GM19328 (cell line): Measurements from ENCODE around the gene INHBC.
"Not testable (repeated sequence)": the region's sequence is repeated elsewhere in the genome, so short reads cannot be mapped to it uniquely, and the experiment has no call there.

ENCODE experiments used
- ATAC-seq: cut with Tn5 transposase; IDR thresholded peaks from one replicate; pipeline ENCODE4 v1.9.1; 2021; ENCODE audit warnings: mild to moderate bottlenecking, moderate library complexity; ENCODE audit not compliant: unreplicated experiment

Gene INHBC, protein sequence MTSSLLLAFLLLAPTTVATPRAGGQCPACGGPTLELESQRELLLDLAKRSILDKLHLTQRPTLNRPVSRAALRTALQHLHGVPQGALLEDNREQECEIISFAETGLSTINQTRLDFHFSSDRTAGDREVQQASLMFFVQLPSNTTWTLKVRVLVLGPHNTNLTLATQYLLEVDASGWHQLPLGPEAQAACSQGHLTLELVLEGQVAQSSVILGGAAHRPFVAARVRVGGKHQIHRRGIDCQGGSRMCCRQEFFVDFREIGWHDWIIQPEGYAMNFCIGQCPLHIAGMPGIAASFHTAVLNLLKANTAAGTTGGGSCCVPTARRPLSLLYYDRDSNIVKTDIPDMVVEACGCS

DNA sequence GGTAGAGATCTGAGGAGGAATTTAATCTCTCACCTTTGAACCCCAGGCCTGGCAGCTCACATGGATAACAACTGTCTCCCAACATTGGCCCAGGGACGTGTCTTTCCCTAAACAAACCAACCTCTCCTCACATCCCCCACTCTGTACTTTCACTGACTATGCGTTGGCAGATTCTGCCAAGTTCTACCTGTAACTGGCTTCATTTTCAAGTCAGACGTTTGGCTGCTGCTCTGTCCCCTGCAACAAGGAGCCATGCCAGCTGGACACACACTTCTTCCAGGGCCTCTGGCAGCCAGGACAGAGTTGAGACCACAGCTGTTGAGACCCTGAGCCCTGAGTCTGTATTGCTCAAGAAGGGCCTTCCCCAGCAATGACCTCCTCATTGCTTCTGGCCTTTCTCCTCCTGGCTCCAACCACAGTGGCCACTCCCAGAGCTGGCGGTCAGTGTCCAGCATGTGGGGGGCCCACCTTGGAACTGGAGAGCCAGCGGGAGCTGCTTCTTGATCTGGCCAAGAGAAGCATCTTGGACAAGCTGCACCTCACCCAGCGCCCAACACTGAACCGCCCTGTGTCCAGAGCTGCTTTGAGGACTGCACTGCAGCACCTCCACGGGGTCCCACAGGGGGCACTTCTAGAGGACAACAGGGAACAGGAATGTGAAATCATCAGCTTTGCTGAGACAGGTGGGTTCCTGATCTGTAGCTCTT lies at the start of gene INHBC:
Gene INHBC (plus strand): TSS at position 268 of the 707 bp plus-strand sequence. CDS start 103 bp downstream, at position 371.
- ATAC-seq: no peak

DNA sequence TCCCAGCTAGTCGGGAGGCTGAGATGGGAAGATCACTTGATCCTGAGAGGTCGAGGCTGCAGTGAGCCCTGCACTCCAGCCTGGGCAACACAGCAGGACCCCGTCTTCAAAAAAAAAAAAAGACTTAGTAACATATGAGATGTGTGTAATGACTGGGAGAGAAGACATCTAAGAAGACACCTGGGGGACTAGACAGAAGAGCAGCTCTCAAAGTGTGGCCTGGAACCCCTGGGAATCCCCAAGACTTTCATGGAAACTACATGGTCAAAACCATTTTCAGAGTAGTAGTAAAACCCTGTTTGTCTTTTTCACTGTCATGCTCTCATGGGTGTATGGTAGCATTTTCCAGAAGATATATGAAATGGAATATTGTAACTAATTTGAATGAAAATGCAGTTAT lies 49.0 kb upstream of the INHBC start:
- no peak for ATAC-seq

DNA sequence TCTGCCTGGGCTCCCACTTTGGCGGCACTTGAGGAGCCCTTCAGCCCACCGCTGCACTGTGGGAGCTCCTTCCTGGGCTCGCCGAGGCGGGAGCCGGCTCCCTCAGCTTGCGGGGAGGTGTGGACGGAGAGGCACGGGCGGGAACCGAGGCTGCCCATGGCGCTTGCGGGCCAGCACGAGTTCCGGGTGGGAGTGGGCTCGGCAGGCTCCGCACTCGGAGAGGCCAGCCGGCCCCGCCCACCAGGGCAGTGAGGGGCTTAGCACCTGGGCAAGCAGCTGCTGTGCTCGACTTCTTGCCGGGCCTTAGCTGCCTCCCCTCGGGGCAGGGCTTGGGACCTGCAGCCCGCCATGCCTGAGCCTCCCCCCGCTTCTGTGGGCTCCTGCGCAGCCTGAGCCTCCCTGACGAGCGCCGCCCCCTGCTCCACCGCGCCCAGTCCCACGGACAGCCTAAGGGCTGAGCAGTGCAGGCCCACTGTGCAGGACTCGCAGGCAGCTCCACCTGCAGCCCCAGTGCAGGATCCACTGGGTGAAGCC lies 48.3 kb upstream of the INHBC start:
- ATAC-seq: no peak

DNA sequence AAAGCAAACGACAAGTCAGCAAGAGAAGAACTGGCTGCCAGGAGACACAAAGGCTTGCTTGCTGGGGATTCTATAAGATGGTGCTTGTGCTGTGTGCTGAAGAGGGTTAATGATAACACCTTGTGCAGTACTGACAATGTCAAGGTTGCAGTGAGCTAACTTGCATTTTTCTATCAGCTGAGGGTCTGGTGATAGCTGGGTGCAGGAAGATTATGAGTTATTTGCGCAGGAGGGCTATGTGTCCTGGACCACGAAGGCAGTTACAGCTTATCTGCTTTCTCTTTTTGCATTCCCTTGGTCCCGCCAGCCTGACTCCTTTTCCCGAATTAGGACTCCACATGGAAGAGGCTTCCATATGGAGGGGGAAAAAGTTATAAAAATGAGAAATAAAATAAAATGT lies 46.2 kb upstream of the INHBC start:
- ATAC-seq: no peak

DNA sequence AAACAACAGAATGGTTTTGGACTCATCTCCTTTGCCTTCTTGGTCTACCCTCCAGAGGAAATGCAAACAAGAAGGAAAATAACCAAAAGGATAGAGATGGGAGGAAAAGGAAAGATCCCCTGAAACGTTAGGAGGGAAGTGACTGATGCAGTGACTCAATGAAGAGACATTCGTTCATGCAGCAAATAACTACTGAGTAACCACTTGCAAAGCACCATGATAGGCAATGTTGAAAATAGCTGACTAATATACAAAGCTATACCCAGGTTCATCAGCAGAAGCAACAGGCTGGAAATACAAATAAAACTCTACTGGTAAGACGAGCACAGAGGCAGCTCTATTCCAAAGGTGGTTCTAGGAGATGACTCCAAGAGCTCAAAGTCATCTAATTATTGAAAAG lies 45.6 kb upstream of the INHBC start:
- no peak for ATAC-seq

DNA sequence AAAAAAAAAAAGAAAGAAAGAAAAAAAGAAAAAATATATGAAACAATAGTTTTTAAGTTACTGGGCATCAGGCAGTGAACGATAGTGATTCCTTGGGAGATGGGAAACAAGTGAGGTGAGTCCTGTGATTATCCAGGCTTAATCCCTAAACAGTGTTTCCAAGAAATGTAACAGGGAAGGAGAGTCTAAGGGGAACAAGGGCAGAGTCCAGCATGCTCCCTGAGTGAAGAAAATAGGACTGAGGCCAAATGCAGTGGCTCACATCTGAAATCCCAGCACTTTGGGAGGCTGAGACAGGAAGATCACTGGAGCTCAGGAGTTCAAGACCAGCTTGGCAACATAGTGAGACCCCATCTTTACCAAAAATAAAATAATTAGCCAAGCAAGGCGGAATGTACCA lies 44.4 kb upstream of the INHBC start:
- ATAC-seq: no peak

DNA sequence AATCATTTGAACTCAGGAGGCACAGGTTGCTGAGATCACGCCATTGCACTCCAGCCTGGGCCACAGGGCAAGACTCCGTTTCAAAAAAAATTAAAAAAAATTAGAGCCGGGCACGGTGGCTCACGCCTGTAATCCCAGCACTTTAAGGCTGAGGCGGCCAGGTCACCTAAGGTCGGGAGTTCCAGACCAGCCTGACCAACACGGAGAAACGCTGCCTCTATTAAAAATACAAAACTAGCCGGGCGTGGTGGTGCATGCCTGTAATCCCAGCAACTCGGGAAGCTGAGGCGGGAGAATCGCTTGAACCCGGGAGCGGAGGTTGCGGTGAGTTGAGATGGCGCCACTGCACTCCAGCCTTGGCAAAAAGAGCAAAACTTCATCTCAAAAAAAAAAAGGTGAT lies 39.5 kb upstream of the INHBC start:
- no peak for ATAC-seq

DNA sequence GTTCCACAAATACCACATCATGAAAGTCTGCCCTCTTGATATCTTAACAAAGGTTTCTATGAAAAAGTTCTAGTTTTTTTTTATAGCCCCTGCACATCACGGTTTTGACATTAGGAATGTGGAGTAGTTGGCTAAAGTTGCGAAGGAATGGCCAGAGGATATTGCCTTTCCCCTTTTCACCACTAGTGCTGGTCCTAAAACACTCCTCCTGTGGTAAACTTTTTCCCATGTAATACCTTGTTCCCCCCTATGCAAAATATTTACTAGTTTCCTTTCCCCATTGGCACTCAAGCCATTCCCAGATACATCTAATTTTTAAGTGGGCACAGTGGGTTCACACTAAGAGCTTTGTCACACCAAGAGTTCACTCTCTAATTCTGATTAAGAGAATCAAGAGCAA lies 37.1 kb upstream of the INHBC start:
- ATAC-seq: no peak

DNA sequence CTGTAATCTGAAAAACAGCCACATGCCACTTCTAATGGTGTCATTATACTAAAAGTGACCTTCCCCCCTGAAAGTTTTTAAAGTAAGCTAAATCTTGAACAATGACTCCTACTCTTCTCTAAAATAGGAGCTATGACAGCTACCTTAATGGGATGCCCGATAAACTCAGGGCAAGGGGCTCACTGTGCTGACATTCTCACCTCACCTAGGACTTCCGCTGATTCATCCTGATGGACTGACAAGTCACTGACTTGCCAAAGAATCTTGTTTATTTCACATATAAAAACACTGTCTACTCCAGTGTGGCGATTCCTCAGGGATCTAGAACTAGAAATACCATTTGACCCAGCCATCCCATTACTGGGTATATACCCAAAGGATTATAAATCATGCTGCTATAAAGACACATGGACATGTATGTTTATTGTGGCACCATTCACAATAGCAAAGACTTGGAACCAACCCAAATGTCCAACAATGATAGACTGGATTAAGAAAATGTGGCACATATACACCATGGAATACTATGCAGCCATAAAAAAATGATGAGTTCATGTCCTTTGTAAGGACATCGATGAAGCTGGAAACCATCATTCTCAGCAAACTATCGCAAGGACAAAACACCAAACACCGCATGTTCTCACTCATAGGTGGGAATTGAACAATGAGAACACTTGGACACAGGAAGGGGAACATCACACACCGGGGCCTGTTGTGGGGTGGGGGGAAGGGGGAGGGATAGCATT lies 34.7 kb upstream of the INHBC start:
- ATAC-seq: not testable (repeated sequence)

DNA sequence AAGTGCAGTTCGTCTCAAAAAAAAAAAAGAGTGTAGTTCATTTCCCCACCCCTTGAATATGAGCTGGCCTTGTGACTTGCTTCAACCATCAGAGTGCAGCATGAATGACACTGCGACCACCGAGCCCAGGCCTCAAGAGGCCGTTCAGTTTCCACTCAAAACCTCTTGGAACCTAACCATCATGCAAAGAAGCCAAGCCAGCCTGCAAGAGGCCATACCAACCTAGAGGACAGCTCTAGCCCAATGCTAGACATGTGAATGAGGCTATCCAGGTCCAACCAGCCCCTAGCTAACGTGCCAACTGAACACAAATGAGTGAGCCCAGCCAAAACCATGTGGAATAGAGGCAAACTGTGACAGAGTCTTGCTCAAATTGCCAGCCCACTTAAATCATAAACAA lies 33.4 kb upstream of the INHBC start:
- no peak for ATAC-seq

DNA sequence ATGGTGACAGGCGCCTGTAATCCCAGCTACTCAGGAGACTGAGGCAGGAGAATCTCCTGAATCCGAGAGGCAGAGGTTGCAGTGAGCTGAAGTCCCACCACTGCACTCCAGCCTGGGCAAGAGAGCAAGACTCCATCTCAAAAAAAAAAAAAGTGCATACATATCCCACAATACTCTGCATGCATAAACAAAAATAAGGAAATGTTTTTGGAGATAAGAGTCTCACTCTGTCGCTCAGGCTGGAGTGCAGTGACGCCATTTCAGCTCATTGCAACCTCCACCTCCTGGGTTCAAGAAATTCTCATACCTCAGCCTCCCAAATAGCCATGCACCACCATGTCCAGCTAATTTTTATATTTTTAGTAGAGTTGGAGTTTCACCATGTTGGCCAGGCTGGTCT lies 32.4 kb upstream of the INHBC start:
- ATAC-seq: not testable (repeated sequence)

DNA sequence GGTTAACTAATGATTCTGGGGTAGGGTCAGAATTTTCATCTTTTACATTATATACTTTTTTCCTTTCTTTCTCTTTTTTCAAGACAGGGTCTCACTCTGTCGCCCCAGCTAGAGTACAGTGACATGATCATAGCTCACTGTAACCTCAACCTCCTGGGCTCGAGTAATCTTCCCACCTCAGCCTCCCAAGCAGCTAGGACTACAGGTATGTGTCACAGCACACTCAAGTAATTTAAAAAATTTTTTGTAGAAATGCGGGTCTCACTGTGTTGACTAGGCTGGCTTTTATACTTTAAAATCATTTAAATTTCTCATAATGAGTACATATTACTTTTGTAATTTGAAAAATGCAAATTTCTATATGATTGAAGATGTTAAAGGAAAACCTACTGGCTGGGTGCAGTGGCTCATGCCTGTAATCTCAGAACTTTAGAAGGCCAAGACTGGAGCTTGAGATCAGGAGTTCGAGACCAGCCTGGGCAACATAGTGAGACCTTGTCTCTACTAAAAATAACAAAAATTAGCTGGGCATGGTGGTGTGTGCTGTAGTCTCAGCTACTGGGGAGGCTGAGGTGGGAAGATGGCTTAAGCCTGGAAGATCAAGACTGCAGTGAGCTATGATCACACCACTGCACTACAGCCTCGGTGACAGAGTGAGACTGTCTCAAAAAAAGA lies 29.5 kb upstream of the INHBC start:
- ATAC-seq: no peak

DNA sequence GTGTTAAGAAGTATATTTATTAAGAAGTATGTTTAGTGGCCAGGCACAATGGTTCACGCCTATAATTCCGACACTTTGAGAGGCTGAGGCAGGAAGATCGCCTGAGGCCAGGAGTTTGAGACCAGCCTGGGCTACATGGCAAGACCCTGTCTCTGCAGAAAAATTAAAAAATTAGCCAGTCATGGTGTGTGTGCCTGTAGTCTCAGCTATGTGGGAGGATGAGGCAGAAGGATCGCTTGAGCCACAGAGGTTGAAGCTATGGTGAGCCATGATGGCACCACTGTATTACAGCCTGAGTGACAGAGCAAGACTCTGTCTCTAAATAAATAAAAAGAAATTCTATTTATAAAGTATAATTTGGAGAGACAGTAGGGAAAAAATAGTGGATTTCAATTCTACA lies 24.1 kb upstream of the INHBC start:
- ATAC-seq: no peak

DNA sequence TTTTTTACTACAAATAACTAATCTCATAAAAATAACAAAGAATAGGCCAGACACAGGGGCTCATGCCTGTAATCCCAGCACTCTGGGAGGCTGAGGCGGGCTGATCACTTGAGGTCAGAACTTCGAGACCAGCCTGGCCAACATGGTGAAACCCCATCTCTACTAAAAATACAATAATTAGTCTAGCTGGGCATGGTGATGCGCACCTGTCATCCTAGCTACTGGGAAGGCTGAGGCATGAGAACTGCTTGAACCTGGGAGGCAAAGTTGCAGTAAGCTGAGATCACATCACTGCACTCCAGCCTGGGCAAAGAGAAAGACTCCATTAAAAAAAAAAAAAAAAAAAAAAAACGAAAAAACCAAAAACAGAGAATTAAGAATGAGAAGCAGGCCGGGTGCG lies 20.4 kb upstream of the INHBC start:
- ATAC-seq: not testable (repeated sequence)

DNA sequence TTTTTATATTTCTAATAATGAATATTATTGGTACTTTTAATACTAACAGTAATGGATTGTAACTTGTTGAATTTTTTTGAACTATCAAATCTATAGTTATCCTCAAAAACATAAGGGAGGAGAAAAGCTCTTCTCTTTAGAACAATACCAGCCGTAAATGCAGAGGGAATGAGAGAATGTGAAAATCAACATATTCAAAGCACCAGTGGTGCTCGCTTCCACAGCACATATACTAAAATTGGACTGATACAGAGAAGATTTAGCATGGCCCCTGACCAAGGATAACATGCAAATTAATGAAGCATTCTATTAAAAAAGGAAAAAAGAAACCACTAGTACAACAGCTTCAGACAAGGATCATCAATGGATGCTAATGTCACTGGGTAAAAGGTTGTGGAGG lies 19.5 kb upstream of the INHBC start:
- ATAC-seq: no peak

DNA sequence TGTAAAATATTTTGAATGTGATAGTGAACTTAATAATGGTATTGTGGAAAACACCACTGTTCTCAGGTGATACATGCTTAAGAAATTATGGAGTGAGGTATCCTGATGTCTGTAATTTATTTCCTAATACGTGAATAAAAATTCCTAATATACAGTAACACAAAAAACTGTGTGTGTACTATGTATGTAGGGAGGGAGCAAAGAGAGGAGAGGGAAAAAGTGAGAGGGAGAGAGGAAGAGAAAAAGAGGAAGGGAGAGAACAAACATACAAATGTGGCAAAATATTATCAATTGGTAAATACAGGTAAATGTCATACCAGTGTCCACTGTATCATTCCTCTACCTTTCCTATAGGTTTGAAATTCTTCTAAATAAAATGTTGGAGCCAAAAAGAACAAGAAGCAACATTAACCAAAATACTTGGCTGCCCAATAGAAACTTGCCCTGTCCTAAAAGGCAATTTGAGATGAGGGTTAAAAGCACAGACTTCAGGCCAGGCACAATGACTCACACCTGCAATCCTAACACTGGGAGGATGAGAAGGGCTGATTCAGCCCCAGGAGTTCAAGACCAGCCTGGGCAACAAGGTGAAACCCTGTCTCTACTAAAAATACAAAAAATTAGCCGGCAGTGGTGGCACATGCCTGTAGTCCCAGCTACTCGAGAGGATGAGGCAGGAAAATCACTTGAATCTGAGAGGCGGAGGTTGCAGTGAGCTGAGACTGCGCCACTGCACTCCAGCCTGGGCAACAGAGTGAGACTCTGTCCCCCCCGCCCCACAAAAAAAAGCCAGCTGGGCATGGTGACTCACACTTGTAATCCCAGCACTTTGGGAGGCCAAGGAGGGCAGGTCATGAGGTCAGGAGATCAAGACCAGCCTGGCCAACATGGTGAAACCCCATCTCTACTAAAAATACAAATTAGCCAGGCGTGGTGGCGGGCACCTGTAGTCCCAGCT lies 18.3 kb upstream of the INHBC start:
- ATAC-seq: no peak

DNA sequence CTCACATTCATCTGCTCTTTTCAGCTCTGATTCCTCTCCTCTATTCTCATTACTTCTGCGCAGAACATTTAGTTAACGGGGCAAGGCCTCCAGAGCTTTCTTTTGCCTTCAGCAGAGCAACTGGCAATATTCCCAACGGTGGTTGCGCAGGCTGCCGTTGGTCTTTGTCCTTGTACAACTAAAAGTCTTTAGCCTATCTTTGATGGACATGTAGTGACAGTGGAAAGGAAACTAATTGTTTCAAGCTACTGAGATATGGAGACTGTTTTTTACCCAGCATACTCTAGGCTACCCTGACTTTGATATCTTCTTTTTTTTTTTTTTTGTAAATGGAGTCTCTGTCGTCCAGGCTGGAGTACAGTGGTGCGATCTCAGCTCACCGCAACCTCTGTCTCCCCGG lies 16.3 kb upstream of the INHBC start:
- no peak for ATAC-seq

DNA sequence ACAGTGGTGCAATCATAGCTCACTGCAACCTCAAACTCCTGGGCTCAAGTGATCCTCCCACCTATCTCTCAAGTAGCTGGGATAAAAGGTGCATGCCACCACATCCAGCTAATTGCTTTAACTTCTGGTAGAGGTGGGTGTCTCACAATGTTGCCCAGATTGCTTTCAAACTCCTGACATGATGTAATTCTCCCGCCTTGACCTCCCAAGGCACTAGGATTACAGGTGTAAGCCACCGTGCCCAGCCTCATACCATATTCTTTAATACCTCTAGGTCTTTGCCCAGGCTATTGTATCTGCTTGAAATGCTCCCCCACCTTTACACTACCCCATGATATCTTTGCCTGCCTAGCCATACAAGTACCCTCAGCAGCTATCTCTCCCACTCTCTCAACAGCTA lies 15.1 kb upstream of the INHBC start:
- ATAC-seq: no peak

DNA sequence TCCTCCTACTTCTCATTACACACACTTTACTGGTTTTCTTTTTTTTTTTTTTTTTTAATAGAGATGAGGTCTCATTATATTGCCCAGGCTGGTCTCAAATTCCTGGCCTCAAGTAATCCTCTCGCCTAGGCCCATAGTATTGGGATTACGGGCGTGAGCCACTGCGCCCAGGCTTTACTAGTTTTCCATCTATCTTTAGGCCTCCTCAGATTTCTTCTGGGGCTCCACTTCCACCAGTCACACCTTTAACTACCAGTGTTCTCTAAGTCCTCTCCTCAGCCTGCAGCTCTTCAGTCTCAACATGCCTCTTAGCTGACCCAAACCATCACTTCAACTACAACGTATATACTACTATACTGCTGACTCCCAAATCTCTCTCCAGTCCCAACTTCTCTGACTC lies 14.1 kb upstream of the INHBC start:
- no peak for ATAC-seq

DNA sequence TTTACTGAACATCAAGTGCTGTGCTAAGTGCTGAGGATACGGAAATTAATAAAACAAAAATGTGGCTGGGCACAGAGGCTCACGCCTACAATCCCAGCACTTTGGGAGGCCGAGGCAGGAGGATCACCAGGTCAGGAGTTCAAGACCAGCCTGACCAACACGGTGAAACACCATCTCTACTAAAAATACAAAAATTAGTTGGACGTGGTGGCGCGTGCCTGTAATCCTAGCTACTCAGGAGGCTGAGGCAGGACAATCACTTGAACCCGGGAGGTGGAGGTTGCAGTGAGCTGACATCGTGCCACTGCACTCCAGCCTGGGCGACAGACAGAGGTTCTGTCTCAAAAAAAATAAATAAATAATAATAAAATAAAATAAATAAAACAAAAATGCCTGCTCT lies 7.6 kb upstream of the INHBC start:
- ATAC-seq: not testable (repeated sequence)
